HG03025 (cell line): ENCODE data around the gene NCLN.

Experiments used
- ATAC-seq: cut with Tn5 transposase; IDR thresholded peaks from one replicate; pipeline ENCODE4 v1.9.1; 2021; ENCODE audit warnings: mild to moderate bottlenecking, moderate library complexity; ENCODE audit not compliant: unreplicated experiment, low FRiP score

NCLN gene

GRCh38 chr19:3252650-3253049, 66.9 kb downstream of the NCLN start:
- no peak for ATAC-seq

DNA sequence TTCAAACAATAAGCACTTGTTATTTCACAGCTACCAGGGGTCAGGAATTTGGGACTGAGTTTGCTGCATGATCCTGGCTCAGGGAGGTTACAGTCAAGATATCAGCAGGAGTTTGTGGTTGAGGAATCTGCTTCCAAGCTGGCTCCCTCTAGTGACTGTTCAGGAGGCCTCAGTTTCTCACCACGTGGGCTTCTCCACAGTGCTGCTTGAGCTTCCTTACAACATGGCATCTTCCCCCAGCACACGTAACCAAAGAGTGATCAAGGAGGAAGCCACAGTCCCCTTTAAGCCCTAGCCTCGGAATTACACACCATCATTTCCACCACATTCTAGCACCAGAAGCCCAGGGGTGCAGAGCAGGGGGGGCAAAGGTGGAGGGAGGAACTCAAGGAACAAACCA, 67.5 kb downstream of the NCLN start:
- ATAC-seq, result no peak

DNA sequence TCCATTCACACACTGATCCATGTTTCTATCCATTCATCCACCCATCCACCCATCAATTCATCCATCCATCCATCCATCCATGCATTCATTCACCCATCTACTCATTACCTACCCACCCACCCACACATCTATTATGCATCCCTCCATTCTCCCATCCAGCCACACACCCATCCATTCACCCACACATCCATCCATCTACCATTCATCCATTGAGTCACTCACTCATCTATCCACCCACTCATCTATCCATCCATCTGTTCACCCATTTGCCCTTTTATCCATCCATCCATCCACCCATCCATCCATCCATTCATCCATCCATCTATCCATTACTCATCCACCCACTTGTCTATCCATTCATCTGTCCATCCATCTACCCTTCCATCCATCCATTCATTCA, 68.8 kb downstream of the NCLN start:
- ATAC-seq, result no peak

- ATAC-seq, result no peak
Observed at GRCh38 chr19:3257071-3257470, 71.3 kb downstream of the NCLN start.
